ENCODE data around the gene DPF1.

DNA sequence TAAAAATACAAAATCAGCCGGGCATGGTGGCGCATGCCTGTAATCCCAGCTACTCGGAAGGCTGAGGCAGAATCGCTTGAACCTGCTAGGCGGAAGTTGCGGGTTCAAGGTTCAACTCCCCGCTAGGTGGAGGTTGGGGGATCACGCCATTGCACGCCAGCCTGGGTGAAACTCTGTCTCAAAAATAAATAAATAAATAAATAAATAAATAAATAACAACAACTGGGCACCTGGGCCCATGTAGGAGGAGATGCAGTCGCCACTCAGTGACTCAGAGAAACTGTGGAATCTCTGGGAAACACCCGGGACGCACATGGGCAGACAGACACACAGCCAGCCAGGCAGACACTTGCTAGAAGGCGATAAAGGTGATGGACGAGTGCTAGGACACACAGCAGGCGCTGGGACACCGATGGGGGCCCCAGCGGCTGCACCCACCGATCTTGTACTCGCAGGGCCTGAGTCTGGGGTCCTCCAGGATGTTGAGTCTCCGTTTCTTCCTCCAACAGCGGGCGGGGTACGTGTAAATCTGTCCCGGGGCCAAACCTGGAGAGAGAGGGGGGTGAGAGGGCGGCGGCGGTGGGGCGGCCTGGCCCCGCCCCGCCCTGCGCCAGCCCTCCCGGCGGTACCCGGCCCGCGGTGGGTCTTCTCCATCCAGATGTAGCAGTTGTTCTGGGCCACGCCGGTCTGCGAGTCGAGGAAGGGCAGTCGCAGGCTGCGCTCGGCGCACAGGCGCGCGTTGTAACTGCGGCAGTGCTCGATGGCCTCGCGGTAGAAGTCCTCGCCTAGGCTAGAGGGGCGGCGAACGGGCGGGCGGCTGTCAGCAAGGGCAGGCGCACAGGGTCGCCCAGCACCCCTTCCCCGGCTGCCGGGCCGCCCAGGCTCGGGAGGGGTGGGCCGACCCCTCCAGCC, 1.8 kb downstream of the DPF1 start:
- TF ChIP-seq, protein P1, sequence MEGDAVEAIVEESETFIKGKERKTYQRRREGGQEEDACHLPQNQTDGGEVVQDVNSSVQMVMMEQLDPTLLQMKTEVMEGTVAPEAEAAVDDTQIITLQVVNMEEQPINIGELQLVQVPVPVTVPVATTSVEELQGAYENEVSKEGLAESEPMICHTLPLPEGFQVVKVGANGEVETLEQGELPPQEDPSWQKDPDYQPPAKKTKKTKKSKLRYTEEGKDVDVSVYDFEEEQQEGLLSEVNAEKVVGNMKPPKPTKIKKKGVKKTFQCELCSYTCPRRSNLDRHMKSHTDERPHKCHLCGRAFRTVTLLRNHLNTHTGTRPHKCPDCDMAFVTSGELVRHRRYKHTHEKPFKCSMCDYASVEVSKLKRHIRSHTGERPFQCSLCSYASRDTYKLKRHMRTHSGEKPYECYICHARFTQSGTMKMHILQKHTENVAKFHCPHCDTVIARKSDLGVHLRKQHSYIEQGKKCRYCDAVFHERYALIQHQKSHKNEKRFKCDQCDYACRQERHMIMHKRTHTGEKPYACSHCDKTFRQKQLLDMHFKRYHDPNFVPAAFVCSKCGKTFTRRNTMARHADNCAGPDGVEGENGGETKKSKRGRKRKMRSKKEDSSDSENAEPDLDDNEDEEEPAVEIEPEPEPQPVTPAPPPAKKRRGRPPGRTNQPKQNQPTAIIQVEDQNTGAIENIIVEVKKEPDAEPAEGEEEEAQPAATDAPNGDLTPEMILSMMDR (IDR thresholded peaks at IDR 0.05): no peak
- no peak for TF ChIP-seq ZFX (IDR thresholded peaks at IDR 0.05; ENCODE audit: borderline replicate concordance)

Measured in 22Rv1 (cell line).